ENCODE data around the gene KIF19.

KIF19 gene

GRCh38 chr17:74342224-74342623, 16.2 kb downstream of the KIF19 start:
- no peak for DNase-seq

- DNase-seq = no peak
These were observed 17.1 kb downstream of the KIF19 start for GRCh38 chr17:74343121-74343520.

- DNase-seq = no peak
These were observed 17.7 kb downstream of the KIF19 start for GRCh38 chr17:74343526-74344284.

GRCh38 chr17:74344658-74345057, 18.6 kb downstream of the KIF19 start:
- DNase-seq = no peak

GRCh38 chr17:74345433-74346241, 19.6 kb downstream of the KIF19 start:
- DNase-seq = no peak

- no peak for DNase-seq
These were observed 21.6 kb downstream of the KIF19 start for GRCh38 chr17:74347646-74348045.

- DNase-seq = no peak
These were observed 23.1 kb downstream of the KIF19 start for GRCh38 chr17:74349120-74349519.

- no peak for DNase-seq
These were observed 24.5 kb downstream of the KIF19 start for GRCh38 chr17:74350486-74350885.

GRCh38 chr17:74351552-74352210, 25.7 kb downstream of the KIF19 start:
- DNase-seq = no peak

GRCh38 chr17:74353446-74354060, 27.5 kb downstream of the KIF19 start:
- no peak for DNase-seq

GRCh38 chr17:74354123-74354522, 28.1 kb downstream of the KIF19 start:
- no peak for DNase-seq

GRCh38 chr17:74354561-74354960, 28.5 kb downstream of the KIF19 start:
- no peak for DNase-seq

GRCh38 chr17:74355065-74355464, 29.0 kb downstream of the KIF19 start:
- DNase-seq = no peak

GRCh38 chr17:74356646-74357465, 30.8 kb downstream of the KIF19 start:
- peak; percentile 52 for DNase-seq

GRCh38 chr17:74357466-74357809, 31.4 kb downstream of the KIF19 start:
- DNase-seq = no peak

- no peak for DNase-seq
These were observed 32.7 kb downstream of the KIF19 start for GRCh38 chr17:74358697-74359096.

- no peak for DNase-seq
These were observed 33.9 kb downstream of the KIF19 start for GRCh38 chr17:74359916-74360315.

- DNase-seq = no peak
These were observed 34.8 kb downstream of the KIF19 start for GRCh38 chr17:74360899-74361229.

GRCh38 chr17:74361230-74362068, 35.4 kb downstream of the KIF19 start, which contains the start of gene BTBD17:
TSS of gene BTBD17 (minus strand) at chr17:74361868. CDS start at chr17:74361819, 49 bp downstream.
- peak; percentile 66 for DNase-seq

GRCh38 chr17:74362069-74362405, 36.0 kb downstream of the KIF19 start:
- DNase-seq = no peak

GRCh38 chr17:74362810-74363498, 36.9 kb downstream of the KIF19 start:
- peak; percentile 61 for DNase-seq
